Measurements from ENCODE around the gene LAMC2.

- no peak for TF ChIP-seq CTCF (IDR thresholded peaks at IDR 0.05; ENCODE audit: borderline replicate concordance, extremely low read depth, low read length, poor library complexity, severe bottlenecking)
- no peak for TF ChIP-seq EZH2 (IDR thresholded peaks at IDR 0.05; ENCODE audit: borderline replicate concordance, low read depth, low read length, severe bottlenecking)
Observed at GRCh38 chr1:183247931-183248330, 61.9 kb downstream of the LAMC2 start.
